HepG2 (cell line): ENCODE measurements around the gene ESPNL. TPM values are rescaled to one million over a fixed set of nuclear protein-coding genes. Genes with fewer than 3 reads are reported as not detected.

ENCODE experiments used
- ATAC-seq: fragments of 200-7000 bp; cut with Tn5 transposase; 3 replicates; pipeline ENCODE4 v1.9.1; 2020; ENCODE audit warnings: mild to moderate bottlenecking, moderate library complexity
- BruUV-seq: library from RNA; stranded (reverse); fragments of 400-500 nt; replicated peaks from 2 replicates; lab custom pipeline; 2021; lab: Mats Ljungman, UMichigan
- CTCF ChIA-PET: fragments of 300-600 bp; formaldehyde crosslinking; extraction: SDS; loops from one replicate; lab custom pipeline; 2021; ENCODE audit warnings: low total read pairs, inconsistent platforms, low intra/inter-chr PET ratio; lab: Yijun Ruan, JAX
- POLR2A ChIA-PET: fragments of 350-600 bp; sonication (Branson Sonifier 250); formaldehyde crosslinking; loops from one replicate; lab custom pipeline; 2020; ENCODE audit warnings: antibody characterized with exemption, inconsistent platforms; lab: Yijun Ruan, JAX
- DNase-seq: peaks from one replicate; pipeline ENCODE4 v3.0.0-alpha.2; 2015; ENCODE audit warnings: low spot score
- FAIRE-seq: peaks from 3 replicates; lab custom pipeline; 2011; peaks lifted over from hg19 to GRCh38; lab: Jason Lieb, UNC
- H2AFZ ChIP-seq: one replicate; pipeline ENCODE4 v1.6.1; 2011; ENCODE audit warnings: low read length, inconsistent platforms
- H3K27ac ChIP-seq: fragments of 300-600 bp; 3 replicates; pipeline ENCODE4 v1.8.0; 2011; ENCODE audit warnings: mixed run types, mild to moderate bottlenecking, mixed read lengths, low read length, inconsistent platforms; ENCODE audit not compliant: insufficient read depth; ENCODE audit errors: extremely low read length
- H3K27me3 ChIP-seq, 2 experiments: fragments of 200-600 bp in 1 of 2; 2 replicates in 1 of 2; 3 replicates in 1 of 2; pipeline versions ENCODE4 v1.6.0 to v1.8.0; 2011; ENCODE audit warnings: low read length in 2 of 2, mild to moderate bottlenecking in 2 of 2, moderate library complexity in 2 of 2, inconsistent platforms in 1 of 2; ENCODE audit not compliant: insufficient read depth in 2 of 2, control insufficient read depth in 1 of 2
- H3K36me3 ChIP-seq, 2 experiments: fragments of 200-600 bp in 1 of 2; replicated peaks in 1 of 2; 2 replicates in 1 of 2; 3 replicates in 1 of 2; pipeline versions ENCODE4 v1.5.1 to v1.8.0; 2011; ENCODE audit warnings: low read length in 2 of 2, inconsistent platforms in 1 of 2; ENCODE audit not compliant: insufficient read depth in 2 of 2, control insufficient read depth in 1 of 2
- H3K4me1 ChIP-seq: 2 replicates; pipeline ENCODE4 v1.5.1; 2012; ENCODE audit warnings: low read length, inconsistent platforms; ENCODE audit not compliant: insufficient read depth
- H3K4me2 ChIP-seq: 2 replicates; pipeline ENCODE4 v1.6.0; 2011; ENCODE audit warnings: low read depth, low read length, inconsistent platforms
- H3K4me3 ChIP-seq, 3 experiments: fragments of 200-600 bp in 1 of 3; sonication (generic), shearing (Covaris generic) in 1 of 3; replicated peaks in 1 of 3; 2 replicates each; pipeline ENCODE4 v1.5.1; 2011 to 2016; ENCODE audit warnings: low read length in 3 of 3, inconsistent platforms in 2 of 3, low read depth in 2 of 3, mild to moderate bottlenecking in 2 of 3, control low read depth in 1 of 3, mixed read lengths in 1 of 3; ENCODE audit not compliant: insufficient read depth in 1 of 3
- H3K79me2 ChIP-seq: one replicate; pipeline ENCODE4 v1.6.1; 2011; ENCODE audit warnings: low read length, inconsistent platforms; ENCODE audit not compliant: insufficient read depth
- H3K9ac ChIP-seq: 2 replicates; pipeline ENCODE4 v1.6.0; 2011; ENCODE audit warnings: mild to moderate bottlenecking, low read depth, low read length, inconsistent platforms; ENCODE audit not compliant: insufficient read depth
- H3K9me3 ChIP-seq: 2 replicates; pipeline ENCODE4 v1.5.1; 2012; ENCODE audit warnings: mild to moderate bottlenecking, low read length
- H4K20me1 ChIP-seq: 2 replicates; pipeline ENCODE4 v1.6.0; 2011; ENCODE audit warnings: inconsistent platforms, mild to moderate bottlenecking, low read length, moderate library complexity; ENCODE audit not compliant: insufficient read depth
- AGO2 ChIP-seq: fragments of 200-400 bp; formaldehyde crosslinking; optimal IDR thresholded peaks from 2 replicates; pipeline ENCODE3; 2017; ENCODE audit warnings: mild to moderate bottlenecking, low read depth, low read length, moderate library complexity
- FOXO1 ChIP-seq: sonication (generic); formaldehyde crosslinking; IDR thresholded peaks from 2 replicates; pipeline ENCODE4 v1.4.0; 2020; ENCODE audit warnings: missing genetic modification reagents
- MXD4 ChIP-seq: IDR thresholded peaks from 2 replicates; pipeline ENCODE4 v1.6.1; 2016; ENCODE audit warnings: mild to moderate bottlenecking, missing biosample characterization, missing genetic modification reagents
- PHF21A ChIP-seq: sonication (generic); formaldehyde crosslinking; IDR thresholded peaks from 2 replicates; pipeline ENCODE4 v1.5.0; 2020; ENCODE audit warnings: mild to moderate bottlenecking, missing genetic modification reagents
- RCOR2 ChIP-seq: IDR thresholded peaks from 2 replicates; pipeline ENCODE4 v1.6.1; 2016; ENCODE audit warnings: missing biosample characterization, missing genetic modification reagents
- SIN3A ChIP-seq: IDR thresholded peaks from 2 replicates; pipeline ENCODE4 v1.6.1; 2011; ENCODE audit warnings: low read depth, mild to moderate bottlenecking, control low read depth, low read length, borderline replicate concordance
- ZNF577 ChIP-seq: sonication (generic); formaldehyde crosslinking; IDR thresholded peaks from 2 replicates; pipeline ENCODE4 v1.4.0; 2020; ENCODE audit warnings: mild to moderate bottlenecking, low read depth, missing genetic modification reagents, borderline replicate concordance
- ZNF724P ChIP-seq: sonication (generic); formaldehyde crosslinking; IDR thresholded peaks from 2 replicates; pipeline ENCODE4 v1.8.0; 2022; ENCODE audit warnings: missing genetic modification reagents, borderline replicate concordance
- ZNF768 ChIP-seq: sonication (generic); formaldehyde crosslinking; IDR thresholded peaks from 2 replicates; pipeline ENCODE4 v1.4.0; 2020; ENCODE audit warnings: missing genetic modification reagents
- WGBS: methylation state at CpG from one replicate; pipeline ENCODE4 v1.1.6; 2017; ENCODE audit warnings: low lambda C conversion rate; 5-methylcytosine and 5-hydroxymethylcytosine counted together
- in situ Hi-C: cut with HindIII; loops from 2 replicates; pipeline ENCODE4 v1.10.0; 2017; ENCODE audit warnings: low pct_unique_long_range_greater_than_20kb; ENCODE audit not compliant: extremely low pct_ligation_motif_present
- intact Hi-C: fragments of 100-400 bp; cut with micrococcal nuclease; formaldehyde crosslinking; loops from one replicate; pipeline ENCODE4 v1.10.0; 2022; ENCODE audit not compliant: unreplicated experiment
- polyA plus RNA-seq, 8 experiments: library from polyadenylated mRNA; depleted of rRNA in 3 of 8; stranded (reverse) in 7 of 8; unstranded in 1 of 8; fragments of >200 nt; fragmentation: Illumina TruSeq in 4 of 8; extraction: Trizol in 4 of 8; gene quantifications; 2 replicates each; pipeline versions ENCODE4 v1.2.1 to v1.2.3, GENCODE V29; 2011 to 2016; ENCODE audit warnings: low read depth in 4 of 8, missing spikeins in 1 of 8, mixed read lengths in 1 of 8; ENCODE audit not compliant: insufficient read depth in 1 of 8
- total RNA-seq, 5 experiments: library from RNA; depleted of rRNA; stranded (reverse); fragments of >200 nt; fragmentation: Illumina TruSeq; extraction: Trizol; gene quantifications; 2 replicates each; pipeline ENCODE4 v1.2.3, GENCODE V29; 2016; ENCODE audit warnings: low read depth in 1 of 5
- TF ChIP-seq, protein P1 (sequence below): sonication (generic); formaldehyde crosslinking; IDR thresholded peaks from 2 replicates; pipeline ENCODE4 v1.5.0; 2020; ENCODE audit warnings: missing genetic modification reagents

ESPNL gene
- total and polyA plus RNA-seq, 2 of the 13 experiments (the other 11 are each of a cell fraction or from before 2014, with no cell fraction given) = 0.45 to 0.80 TPM

DNA sequence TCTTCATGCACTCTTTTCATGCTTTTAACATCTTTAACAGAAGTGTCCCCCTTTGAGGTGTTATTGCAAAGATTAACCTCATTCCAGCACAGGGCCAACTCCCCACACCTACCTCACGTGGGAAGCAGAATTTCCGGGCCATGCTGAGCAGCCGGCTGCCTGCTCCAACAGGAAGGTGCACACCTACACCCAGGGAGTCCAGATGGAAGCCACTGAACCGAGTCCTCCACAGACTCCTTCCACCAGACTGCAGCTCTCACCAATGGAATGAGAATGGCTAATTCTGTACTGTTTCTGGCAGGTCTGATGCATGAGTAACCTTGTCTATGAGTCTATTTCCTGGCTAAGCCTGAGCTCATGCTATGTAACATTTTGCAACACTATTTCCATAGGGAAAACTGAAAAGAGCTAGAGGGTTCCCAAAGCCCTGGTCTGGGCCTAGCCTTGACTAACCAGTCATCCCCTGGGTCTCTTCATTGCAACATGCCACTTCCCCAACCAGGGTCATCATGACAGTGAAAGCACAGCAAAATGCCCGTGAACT lies 69.6 kb downstream of the ESPNL start (continued):
- TF ChIP-seq PHF21A (CRISPR knock-in tag) (no peak), ZNF724P (CRISPR knock-in tag) (no peak)

DNA sequence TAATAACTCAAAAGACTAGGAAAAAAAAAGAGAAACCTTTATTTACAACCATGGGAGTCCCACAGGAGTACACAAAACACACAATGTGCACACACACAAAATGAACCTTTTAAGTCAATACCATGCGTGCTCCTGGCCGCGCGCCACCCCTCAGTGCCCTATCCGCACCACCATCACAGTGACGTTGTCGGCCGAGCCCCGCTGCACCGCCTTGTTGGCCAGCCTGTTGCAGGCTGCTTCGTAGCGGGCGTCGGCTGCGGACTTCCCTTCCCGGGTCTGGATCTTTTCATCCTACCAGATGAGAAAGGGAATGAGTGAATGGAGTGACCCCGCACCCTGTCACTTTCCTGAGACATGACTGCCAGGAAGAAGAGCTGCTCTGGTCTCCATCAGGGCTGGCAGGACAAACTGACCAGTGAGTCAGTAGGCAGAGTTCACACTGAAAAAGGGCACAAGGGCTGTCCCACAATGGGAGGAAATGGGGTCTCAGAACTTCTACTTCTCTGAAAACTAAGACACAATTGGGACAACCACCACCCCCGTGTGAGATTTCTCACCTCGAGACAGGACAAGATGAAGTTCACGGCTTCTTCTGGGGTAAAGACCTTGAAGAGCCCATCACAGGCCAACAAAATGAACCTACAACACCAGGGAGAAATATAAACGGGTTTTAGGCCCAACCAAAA lies 70.4 kb downstream of the ESPNL start:
- DNase-seq (no peak), FAIRE-seq (no peak), ATAC-seq (no peak)
- H3K79me2 ChIP-seq = no peaks in the 10 kb centered on the region
- peaks cover 12% of the 10 kb centered on the region for H3K4me1 ChIP-seq
- no peaks in the 10 kb centered on the region for H4K20me1 ChIP-seq
- H3K4me2 ChIP-seq = no peak overlapping the region
- no peak overlapping the region for H2AFZ ChIP-seq
- ChIA-PET POLR2A (no interaction called here), CTCF (no interaction called here)
- intact Hi-C loops (no loop called here), in situ Hi-C loops (no loop called here)
- H3K27ac ChIP-seq = no peak overlapping the region
- H3K4me3 ChIP-seq = no peak overlapping the region
- TF ChIP-seq ZNF577 (CRISPR knock-in tag) = no peak
- no peak for TF ChIP-seq ZNF768
- TF ChIP-seq, protein P1, sequence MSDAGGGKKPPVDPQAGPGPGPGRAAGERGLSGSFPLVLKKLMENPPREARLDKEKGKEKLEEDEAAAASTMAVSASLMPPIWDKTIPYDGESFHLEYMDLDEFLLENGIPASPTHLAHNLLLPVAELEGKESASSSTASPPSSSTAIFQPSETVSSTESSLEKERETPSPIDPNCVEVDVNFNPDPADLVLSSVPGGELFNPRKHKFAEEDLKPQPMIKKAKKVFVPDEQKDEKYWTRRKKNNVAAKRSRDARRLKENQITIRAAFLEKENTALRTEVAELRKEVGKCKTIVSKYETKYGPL (CRISPR knock-in tag) = no peak
- no peak for TF ChIP-seq FOXO1 (CRISPR knock-in tag)
- TF ChIP-seq RCOR2 (CRISPR knock-in tag) = no peak
- peak; percentile 48 for TF ChIP-seq AGO2
- TF ChIP-seq MXD4 (CRISPR knock-in tag) = no peak
- no peak for TF ChIP-seq SIN3A
- H3K36me3 ChIP-seq = peaks cover 30 to 56% of the 10 kb centered on the region in 2 experiments
- no peaks in the 10 kb centered on the region for H3K27me3 ChIP-seq
- H3K9me3 ChIP-seq = no peaks in the 10 kb centered on the region
- no peak overlapping the region for H3K9ac ChIP-seq
- no TSS peak for BruUV-seq
- WGBS = 96% methylated on average over 21 of the region's 21 CpGs
